Myometrial cell (primary cell): Measurements from ENCODE around the gene VSTM2A. TPM values are rescaled to one million over a fixed set of nuclear protein-coding genes. Genes with fewer than 3 reads are reported as not detected.

Source experiments
- total RNA-seq: library from RNA; depleted of rRNA; stranded (reverse); fragments of >200 nt; gene quantifications from 2 replicates; pipeline ENCODE4 v1.2.3, GENCODE V29; 2015

Gene VSTM2A
- total RNA-seq = not detected in 2 replicates

GRCh38 chr7:54541669-54542625, at the start of gene VSTM2A:
VSTM2A (plus strand) TSS chr7:54542375; CDS start chr7:54542731, 356 bp downstream.

Other genes with a start within 250 kb of the VSTM2A start
- gene SEC61G, start 216.8 kb downstream of the VSTM2A start, total RNA-seq = 943 and 1,607 TPM in 2 replicates